ENCODE results near the gene CDKAL1.

DNA sequence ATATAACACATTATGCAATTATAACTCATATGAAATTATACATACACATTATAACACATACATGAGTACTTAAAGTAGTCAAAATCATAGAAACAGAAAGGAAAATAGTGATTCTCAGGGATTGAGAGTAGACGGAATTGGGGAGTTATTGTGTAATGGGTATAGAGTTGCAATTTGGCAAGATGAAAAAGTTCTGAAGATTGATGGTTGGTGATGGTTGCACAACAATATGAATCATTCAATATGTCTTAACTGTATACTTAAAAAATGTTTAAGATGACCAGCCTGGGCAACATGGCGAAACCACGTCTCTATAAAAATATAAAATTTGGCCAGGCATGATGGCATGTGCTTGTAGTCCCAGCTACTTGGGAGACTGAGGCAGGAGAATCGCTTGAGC is 372.7 kb downstream of the CDKAL1 start:
- TF ChIP-seq, protein P1, sequence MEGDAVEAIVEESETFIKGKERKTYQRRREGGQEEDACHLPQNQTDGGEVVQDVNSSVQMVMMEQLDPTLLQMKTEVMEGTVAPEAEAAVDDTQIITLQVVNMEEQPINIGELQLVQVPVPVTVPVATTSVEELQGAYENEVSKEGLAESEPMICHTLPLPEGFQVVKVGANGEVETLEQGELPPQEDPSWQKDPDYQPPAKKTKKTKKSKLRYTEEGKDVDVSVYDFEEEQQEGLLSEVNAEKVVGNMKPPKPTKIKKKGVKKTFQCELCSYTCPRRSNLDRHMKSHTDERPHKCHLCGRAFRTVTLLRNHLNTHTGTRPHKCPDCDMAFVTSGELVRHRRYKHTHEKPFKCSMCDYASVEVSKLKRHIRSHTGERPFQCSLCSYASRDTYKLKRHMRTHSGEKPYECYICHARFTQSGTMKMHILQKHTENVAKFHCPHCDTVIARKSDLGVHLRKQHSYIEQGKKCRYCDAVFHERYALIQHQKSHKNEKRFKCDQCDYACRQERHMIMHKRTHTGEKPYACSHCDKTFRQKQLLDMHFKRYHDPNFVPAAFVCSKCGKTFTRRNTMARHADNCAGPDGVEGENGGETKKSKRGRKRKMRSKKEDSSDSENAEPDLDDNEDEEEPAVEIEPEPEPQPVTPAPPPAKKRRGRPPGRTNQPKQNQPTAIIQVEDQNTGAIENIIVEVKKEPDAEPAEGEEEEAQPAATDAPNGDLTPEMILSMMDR (IDR thresholded peaks at IDR 0.05) = no peak
- TF ChIP-seq POLR2A (IDR thresholded peaks at IDR 0.05) = no peak

All from prostate gland (tissue), 2 donors.